Hindlimb muscle (tissue), 1 donor: ENCODE measurements around the gene DNLZ. TPM values are rescaled to one million over a fixed set of nuclear protein-coding genes. Genes with fewer than 3 reads are reported as not detected.
"Not testable (repeated sequence)": the region's sequence is repeated elsewhere in the genome, so short reads cannot be mapped to it uniquely, and the experiment has no call there.

Experiments used
- DNase-seq: peaks from one replicate; pipeline ENCODE4 v3.0.0-alpha.2; 2013
- polyA plus RNA-seq: library from polyadenylated mRNA; unstranded; fragments of 120-200 nt; gene quantifications from one replicate; pipeline ENCODE4 v1.2.1, GENCODE V29; 2013; ENCODE audit not compliant: insufficient read length

Gene DNLZ
- polyA plus RNA-seq, 1 donor: 10.5 TPM

- DNase-seq: no peak
These were observed 4.7 kb downstream of the DNLZ start for GRCh38 chr9:136358888-136359287.

- no peak for DNase-seq
These were observed 5.5 kb downstream of the DNLZ start for GRCh38 chr9:136358016-136358415.

GRCh38 chr9:136357202-136357725, 6.3 kb downstream of the DNLZ start:
- DNase-seq: no peak

- no peak for DNase-seq
These were observed 7.7 kb downstream of the DNLZ start for GRCh38 chr9:136355616-136356557.

- no peak for DNase-seq
These were observed 8.9 kb downstream of the DNLZ start for GRCh38 chr9:136354592-136355085.

GRCh38 chr9:136353757-136354488, 9.6 kb downstream of the DNLZ start:
- no peak for DNase-seq

- DNase-seq: no peak
These were observed 10.5 kb downstream of the DNLZ start for GRCh38 chr9:136353088-136353487.

- DNase-seq: no peak
These were observed 10.9 kb downstream of the DNLZ start for GRCh38 chr9:136352682-136353081.

- not testable (repeated sequence) for DNase-seq
These were observed 11.7 kb downstream of the DNLZ start for GRCh38 chr9:136351868-136352267.

- DNase-seq: no peak
These were observed 12.2 kb downstream of the DNLZ start for GRCh38 chr9:136351252-136351800.

GRCh38 chr9:136349546-136349945, 14.0 kb downstream of the DNLZ start:
- no peak for DNase-seq

- DNase-seq: no peak
These were observed 14.9 kb downstream of the DNLZ start for GRCh38 chr9:136348691-136349090.

- no peak for DNase-seq
These were observed 15.9 kb downstream of the DNLZ start for GRCh38 chr9:136347472-136348256.

- DNase-seq: no peak
These were observed 16.5 kb downstream of the DNLZ start for GRCh38 chr9:136346927-136347465.

GRCh38 chr9:136346157-136346481, 17.4 kb downstream of the DNLZ start:
- no peak for DNase-seq

GRCh38 chr9:136345281-136346156, 18.0 kb downstream of the DNLZ start:
- no peak for DNase-seq

- DNase-seq: no peak
These were observed 18.8 kb downstream of the DNLZ start for GRCh38 chr9:136344544-136345280.

GRCh38 chr9:136343884-136344269, 19.7 kb downstream of the DNLZ start:
- DNase-seq: no peak

- no peak for DNase-seq
These were observed 20.2 kb downstream of the DNLZ start for GRCh38 chr9:136343121-136343883.
